Ureter (tissue), 1 donor: ENCODE data around the gene VENTX. TPM values are rescaled to one million over a fixed set of nuclear protein-coding genes. Genes with fewer than 3 reads are reported as not detected.

Experiments used
- DNase-seq: peaks from one replicate; pipeline ENCODE4 v3.0.0-alpha.2; 2020; ENCODE audit warnings: low spot score
- total RNA-seq: library from RNA; stranded (reverse); gene quantifications from one replicate; pipeline ENCODE4 v1.2.4, GENCODE V29; 2023
- donor health status: DM: yes; HTN: yes; CAD: no.

VENTX gene, protein sequence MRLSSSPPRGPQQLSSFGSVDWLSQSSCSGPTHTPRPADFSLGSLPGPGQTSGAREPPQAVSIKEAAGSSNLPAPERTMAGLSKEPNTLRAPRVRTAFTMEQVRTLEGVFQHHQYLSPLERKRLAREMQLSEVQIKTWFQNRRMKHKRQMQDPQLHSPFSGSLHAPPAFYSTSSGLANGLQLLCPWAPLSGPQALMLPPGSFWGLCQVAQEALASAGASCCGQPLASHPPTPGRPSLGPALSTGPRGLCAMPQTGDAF
- total RNA-seq, result 0.81 TPM

DNA sequence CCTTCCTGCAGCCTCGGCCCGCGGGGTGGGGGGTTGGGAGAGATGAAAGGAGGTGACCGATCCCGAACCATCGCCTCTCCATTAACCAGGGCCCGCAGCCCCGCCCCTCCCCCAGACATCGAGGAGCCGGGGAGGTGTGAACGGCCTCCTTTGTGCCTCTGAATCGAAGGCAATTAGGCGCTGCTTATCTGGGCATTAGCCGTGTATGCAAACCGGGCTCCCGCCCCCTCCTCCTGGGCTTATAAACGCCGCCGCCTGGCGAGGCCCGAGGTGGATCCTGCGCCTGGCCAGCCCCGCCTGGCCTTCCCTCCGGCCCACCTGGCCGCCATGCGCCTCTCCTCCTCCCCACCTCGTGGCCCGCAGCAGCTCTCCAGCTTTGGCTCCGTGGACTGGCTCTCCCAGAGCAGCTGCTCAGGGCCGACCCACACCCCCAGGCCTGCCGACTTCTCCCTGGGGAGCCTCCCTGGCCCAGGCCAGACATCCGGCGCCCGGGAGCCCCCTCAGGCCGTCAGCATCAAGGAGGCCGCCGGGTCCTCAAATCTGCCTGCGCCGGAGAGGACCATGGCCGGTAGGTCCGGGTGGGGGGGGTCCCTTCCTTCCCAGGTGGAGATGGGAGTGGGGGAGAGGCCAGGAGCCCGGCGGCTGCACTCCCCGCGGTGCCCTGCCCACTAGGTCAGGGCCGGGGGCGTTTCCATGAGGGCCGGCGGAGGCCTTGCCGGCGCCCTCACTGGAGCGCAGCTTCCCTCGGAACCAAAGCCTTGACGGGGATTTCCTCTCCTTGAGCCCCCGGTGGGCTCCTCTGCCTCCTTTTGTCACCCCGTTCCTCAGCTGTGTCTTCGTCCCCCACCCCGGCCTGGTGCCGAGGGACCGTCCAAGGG is at the start of gene VENTX:
Gene VENTX (plus strand): TSS at position 268 of the 878 bp plus-strand sequence. CDS start 60 bp downstream, at position 328.
- no peak for DNase-seq

DNA sequence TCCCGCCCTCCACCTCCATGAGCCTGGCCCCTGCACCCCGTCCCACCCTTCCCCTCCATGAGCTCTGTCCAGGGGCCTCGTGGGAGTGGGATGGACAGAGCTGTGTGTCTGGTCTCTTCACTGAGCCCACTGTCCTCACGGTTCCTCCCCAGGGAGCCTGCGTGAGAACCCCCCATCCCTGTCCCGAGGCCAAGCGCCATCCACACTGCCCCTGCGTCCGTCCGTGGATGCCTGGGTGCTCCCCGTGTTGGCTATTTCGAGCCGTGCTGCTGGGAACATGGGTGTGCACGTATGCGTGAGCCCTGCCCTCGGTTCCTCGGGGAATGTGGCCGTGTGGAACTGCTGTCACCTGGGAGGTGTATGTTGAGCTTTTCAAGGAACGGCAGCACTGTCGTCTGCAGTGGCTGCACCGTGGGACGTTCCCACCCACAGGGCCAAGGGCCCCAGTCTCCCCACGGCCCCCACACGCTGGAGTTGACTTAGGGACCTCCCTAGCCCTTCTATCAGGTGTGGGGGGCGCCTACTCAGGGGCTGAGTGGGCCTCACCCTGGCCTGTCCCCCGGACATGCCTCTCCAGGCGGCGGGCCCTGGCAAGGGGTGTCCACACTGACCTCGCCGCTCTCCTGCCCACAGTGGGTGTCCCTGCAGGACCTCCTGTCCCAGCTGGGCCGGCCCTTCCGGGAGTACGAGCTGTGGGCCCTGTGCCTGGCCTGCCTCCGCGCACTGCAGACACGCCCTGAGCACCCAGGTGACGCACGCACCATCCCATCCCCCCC is 49.6 kb upstream of the VENTX start:
- DNase-seq, result no peak

DNA sequence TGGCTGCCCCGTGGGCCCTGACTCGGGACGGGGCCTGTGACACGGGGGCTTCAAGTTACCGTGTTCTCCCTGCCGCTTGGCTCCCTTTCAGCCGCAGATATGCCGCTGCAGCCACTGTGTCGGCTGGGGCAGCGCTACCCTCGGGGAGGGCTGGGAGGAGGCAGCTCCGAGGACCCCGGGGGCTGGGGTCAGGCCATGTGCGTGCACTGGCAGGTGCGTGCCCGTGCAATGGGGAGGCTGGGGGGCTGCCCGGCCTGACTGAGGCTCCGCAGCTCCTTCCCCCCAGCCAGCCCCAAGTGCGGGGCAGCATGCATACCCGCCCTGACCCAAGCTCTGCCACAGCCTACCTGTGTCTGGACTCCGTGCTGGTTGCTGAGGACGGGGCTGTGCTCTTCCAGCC is 48.4 kb upstream of the VENTX start:
- no peak for DNase-seq

DNA sequence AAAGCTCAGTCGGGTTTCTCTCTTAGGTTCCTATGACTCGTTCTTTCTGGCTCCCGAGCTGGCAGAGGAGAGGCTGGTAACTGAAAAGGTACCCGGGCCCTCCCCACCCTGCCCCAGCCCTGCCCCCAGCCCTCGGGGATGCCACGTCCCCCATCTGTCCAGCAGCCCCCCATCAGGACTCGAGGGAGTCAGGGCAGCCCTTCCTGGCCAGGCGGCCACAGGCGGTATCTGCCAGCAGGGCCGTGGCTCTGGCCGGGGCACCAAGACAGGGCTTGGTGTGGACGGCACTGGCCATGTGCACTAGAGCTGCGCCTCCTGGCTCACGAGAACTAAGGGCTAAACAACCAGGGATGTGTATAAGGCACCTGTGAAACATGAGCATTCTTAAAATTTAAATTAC is 47.9 kb upstream of the VENTX start:
- no peak for DNase-seq

DNA sequence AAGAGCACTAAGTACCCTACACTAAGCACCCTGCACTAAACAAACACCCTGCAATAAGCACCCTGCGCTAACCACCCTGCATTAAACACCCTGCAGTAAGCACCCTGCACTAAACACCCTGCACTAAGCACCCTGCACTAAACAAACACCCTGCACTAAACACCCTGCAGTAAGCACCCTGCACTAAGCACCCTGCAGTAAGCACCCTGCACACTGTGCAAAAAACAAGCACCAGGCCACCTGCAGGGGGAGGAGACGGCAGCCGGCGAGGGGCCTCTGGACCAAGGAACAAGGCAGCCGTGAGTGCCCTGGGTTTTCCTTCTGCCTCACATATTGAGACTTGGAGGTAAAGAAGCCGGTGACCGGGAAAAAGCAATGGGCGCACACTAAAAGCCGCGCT is 47.4 kb upstream of the VENTX start:
- DNase-seq, result no peak

DNA sequence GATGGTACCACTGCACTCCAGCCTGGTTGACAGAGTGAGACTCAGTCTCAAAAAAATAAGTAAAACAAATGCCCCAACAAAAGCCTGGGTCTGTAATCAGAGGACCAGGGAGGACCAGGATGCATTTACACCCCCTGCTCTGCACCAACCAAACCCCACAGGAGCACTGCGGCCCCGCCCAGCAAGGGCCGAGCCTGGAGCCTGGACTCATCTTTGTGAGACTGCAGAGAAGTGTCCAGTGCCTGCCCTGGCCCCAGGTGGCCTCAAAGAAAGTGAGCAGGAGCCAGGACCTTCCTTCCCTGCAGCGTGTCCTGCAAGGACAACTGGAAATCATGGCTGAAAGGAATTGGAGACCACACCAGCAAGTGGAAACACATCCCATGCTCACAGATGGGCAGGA is 46.0 kb upstream of the VENTX start:
- no peak for DNase-seq

DNA sequence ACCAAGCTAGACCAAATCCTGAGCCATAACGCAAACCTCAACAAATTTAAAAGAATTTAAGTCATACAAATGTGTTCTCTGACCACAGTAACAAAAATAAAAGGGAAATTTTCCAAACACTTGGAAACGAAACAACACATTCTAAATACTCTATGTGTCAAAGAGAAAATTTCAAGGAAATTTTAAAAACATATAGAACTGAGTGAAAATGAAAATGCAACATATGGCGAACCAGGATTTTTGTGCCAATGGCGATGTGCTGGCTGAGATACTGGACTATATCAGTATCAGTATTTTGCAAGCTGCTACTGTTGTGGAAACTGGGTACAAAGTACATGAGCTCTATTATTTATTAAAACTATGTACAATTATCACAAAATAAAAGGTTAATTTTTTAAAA is 43.5 kb upstream of the VENTX start:
- no peak for DNase-seq

DNA sequence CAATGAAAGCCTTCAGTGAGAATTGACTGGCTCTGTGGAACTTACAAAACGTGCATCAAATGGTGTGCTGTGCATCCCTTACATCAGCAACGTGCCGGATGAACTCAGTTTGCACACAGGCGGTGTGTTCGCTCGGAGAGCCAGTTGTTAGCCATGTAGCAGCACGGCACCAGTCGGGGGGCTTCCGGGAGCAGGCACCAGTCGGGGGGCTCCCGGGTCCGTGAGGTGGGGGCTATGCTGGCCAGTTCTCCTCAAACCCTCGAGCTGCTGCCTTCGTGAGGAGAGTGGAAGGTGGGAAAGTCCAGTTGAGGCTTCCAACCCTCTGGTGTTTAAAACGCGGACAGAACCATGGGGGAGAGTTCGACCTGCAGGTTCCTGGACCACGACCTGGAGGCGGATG is 42.6 kb upstream of the VENTX start:
- no peak for DNase-seq

DNA sequence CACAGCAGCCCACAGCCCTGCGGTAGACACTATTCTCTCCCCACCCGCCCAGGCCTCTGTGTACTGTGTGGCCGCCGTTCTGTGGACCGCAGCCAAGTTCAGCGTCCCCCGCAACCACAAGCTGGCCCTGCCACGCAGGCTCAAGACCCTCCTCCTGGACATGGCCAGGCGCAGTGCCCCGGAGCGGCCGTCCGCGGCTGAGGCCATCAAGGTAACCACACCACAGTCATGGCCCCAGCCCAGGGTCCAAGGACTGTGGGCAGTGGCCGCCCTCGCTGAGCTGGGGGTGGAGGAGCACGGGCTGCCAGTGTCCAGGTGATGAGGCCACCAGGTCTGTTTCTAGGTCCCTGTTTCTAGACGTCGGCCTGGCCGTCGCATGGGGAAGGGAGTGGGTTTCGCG is 42.0 kb upstream of the VENTX start:
- DNase-seq, result no peak

DNA sequence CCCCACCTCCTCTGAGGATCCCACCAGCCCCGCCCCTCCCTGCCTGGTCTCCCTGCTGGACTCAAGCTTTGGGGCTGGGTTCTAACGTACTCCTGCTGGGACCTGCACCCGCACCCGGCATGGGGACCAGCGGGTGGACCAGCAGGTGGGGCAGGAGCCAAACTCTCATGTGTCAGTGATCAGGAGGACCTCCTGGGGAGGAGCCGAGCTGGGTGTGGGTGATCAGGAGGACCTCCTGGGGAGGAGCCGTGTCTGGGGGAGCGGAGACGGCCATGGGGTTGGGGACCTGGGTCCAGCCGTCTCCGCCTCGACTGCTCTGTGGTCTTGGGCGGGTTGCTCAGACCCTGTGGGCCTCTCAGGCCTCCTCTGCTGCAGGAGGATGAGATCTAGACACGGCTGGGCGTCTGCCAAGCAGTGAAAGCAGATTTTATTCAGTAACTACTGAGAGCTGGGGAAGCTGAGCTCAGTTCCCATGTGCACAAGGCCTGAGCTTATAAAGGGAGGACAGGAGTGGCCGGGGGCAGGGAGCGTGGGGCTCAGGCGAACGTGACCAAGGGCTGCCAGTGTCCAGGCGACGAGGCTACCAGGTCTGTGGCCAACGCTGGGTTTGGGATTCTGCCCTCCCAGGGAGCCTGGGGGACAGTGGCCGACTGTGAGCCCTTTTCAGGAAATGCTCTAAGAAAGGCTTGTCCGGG is 41.3 kb upstream of the VENTX start:
- DNase-seq, result no peak

DNA sequence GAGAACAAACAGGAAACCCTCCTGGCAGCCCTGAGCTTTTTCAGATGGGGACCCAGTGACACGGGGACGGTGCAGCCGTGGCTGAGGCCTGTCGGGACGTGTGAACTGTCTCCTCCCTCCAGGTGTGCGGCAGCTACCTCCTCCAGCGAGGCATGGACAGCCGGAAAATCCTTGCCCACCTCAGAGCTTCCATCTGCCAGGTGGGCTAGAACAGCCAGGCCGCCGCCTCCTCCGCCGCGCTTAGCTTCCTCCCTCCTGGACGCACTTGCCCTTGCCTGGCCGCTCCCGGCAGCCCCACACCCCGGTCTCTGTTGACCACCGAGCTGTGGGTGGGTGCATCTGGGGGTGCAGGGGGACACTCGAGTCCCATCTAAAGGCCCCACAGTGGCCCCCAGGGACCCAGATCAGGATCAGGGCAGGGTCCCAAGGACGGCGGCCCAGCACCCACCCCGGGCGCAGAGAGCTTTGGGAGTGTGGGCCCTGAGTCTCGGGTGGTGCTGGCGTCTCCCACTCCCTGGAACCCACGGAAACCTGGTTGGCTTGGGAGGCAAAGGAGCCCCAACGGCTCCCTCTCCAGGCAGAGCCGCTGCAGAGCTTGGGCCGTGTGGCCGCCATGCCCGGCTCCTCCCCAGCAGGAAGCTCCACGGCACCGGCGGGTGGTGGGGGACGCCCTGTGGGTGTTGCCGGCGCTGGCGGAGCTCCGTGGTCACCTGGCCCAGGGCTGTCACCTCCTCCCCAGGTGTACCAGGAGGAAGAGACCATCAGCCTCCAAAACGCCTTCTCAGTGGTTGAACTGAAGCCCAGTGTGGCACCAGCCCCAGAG is 40.5 kb upstream of the VENTX start:
- DNase-seq, result no peak

DNA sequence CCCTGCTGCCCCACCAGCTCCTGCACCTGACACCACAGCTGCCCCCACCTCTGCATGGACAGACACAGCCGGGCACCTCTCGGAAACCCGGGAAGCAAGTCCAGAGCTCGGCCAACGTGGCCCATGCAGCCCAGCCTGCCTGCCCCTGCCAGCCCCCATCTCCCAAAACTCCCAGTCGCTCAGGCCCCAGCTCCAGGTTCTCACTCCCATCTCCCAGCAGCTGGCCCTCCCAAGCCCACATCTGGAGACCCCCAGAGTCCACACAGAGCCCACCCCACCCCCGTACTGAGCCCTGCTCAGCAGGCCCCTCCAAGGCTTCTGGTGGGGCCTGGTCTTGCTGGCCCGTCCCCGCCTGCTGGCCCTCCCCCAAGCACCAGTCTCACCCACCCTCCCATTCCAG is 39.9 kb upstream of the VENTX start:
- no peak for DNase-seq

DNA sequence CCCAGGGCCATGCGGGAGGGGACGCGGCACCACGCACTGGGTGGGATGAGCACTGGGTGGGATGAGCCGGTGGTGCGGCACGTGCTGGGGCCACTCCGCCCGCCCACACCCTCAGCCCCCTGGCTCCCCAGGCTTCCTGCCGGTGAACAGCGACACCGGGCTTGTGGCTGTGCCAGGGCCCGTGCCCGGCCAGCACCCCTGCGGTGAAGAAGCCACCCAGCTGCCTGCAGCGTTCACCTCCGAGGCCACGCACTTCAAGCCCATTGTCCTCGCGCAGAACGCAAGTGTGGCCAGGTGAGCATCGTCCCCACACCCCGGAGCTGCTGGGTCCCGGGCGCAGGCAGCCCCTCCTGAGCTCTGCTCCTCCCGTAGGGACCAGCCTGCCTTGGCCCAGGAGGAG is 39.4 kb upstream of the VENTX start:
- no peak for DNase-seq

DNA sequence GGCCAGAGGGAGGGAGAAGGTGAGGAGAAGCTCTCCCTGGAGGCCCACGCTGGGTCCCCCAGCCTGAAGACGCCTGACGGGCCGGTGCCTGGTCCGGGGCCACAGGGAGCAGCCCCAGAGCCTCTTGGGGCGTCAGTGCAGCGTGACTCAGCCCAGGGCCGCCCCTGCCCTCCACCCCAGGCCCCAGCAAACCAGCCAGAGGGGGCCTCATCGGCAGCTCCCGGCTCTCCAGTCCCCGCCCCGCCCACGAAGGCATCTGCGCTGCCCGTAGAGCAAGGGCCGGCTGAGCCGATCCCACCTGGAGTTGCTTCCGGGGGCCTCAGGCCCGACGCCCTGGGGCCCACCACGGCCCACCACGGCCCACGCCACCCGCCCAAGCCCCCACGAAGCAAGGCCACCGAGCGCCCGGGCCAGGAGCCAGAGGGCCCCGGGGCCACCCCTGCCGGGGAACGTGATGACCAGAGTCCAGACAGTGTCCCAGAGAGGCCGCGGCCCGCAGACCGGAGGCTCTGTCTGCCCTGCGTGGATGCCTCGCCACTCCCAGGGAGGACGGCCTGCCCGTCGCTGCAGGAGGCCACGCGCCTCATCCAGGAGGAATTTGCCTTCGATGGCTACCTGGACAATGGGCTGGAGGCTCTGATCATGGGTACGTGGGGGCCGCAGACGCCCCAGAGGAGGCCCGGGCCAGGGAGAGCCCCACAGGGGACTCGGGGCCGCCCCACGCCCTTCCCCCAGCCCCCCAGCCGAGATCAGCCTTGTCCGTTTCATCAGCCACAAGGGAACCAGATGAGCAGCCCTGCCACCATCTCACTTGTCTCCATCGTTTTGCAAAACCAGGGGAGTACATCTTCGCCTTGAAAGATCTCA is 38.8 kb upstream of the VENTX start:
- no peak for DNase-seq

DNA sequence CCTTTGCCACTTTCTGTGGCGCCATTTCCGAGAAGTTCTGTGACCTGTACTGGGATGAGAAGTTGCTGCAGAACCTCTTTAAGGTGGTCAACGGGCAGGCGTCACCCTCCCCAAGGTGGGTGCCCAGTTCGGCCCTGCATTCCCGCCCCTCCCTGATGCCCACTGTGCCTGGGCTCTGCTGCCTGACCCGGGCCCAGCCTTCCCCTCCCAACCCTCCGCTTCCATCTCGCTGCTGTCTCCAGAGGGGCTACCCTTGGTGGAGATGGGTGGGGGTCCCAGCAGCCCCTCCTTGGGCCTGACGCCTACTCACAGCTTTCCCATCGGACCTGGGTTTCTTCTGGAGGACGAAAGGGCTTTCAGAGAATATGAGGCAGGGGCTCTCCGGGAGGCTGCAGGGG is 38.2 kb upstream of the VENTX start:
- no peak for DNase-seq

DNA sequence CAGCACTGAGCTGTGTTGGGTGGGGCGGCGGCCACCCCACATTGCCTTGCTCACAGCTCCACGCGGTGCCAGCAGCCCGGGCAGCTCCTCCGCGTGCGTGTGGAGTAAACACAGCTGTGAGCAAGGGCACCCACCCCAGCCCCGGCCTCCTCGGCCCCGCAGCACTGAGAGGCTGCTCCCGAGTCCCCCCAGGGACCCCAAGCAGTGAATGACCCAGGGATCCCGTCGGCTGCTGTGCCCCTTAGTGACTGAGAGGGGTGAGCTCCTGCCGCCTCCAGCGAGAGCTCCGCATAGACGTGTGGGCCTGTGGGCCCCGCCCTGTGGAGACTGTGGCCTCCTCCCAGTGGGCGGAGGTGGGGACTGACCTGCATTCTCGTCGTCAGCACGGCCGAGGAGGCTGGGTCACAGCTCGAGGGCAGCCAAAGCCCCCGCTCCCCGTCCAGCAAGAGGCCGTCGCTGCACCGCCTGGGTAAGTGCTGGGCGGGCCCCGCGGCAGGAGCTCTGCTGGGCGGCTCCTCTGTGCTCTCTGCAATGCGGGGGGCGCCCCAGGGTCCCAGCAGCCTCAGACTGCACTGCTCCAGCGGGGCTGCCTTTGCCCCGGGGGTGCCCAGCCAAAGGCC is 37.6 kb upstream of the VENTX start:
- no peak for DNase-seq

DNA sequence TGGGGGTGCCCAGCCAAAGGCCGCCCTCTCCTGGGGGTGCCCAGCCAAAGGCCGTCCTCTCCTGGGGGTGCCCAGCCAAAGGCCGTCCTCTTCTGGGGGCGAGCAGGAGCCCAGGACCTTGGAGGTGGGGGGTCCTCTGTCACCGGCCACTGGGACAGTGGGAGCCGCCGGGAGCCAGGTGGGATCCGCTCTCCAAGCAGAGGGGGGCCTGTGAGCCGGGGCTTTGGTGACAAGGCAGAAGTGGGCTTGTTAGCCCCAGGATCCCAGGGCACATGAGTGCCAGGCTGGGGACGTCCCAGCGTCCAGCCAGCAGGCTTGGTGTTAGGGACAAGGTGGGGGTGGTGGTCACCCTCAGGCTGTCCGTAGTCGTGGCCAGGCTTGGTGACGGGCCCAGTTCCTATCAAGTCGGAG is 37.0 kb upstream of the VENTX start:
- no peak for DNase-seq

DNA sequence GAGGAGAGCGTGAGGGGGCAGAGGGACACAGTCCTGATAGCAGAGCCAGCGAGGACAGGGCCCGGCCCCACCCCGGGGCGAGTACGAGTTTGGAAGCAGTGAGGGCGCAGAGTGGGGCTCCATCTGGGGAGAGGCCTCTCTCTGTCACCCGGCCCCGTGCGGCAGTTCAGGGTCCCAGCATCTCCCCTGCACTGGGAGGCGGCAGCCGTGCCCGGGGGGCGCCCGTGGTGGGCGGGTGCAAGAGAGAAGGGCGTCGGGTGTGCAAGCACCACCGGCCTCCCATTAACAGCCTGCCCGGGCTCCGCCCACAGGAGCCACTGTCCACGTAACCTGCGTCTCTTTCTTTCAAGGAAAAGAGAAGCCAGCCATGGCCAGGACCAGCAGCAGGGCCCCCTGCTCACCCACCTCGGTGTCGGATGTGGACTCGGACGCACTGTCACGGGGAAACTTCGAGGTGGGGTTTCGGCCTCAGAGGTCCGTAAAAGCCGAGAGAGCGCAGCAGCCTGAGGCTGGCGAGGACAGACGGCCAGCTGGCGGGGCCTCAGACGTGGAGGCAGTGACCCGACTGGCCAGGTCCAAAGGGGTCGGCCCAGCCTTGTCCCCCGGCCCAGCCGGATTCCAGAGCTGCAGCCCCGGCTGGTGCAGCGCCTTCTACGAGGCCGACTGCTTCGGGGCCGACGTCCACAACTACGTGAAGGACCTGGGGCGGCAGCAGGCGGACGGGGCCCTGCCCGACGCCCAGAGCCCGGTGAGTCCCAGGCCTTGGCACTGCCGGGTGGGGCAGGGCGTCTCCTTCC is 36.3 kb upstream of the VENTX start:
- no peak for DNase-seq
